B cell (primary cell): ENCODE measurements around the gene MBNL2.

ENCODE experiments used
- CTCF ChIP-seq: fragments of 200-600 bp; IDR thresholded peaks from one replicate; pipeline ENCODE4 v1.8.0; 2022; ENCODE audit warnings: antibody characterized with exemption, mild to moderate bottlenecking
- EZH2 ChIP-seq: IDR thresholded peaks from 2 replicates; pipeline ENCODE4 v1.6.1; 2012; ENCODE audit warnings: borderline replicate concordance, low read depth, mild to moderate bottlenecking, moderate library complexity, low read length; ENCODE audit not compliant: insufficient read depth, poor library complexity, severe bottlenecking

- no peak for TF ChIP-seq CTCF
- no peak for TF ChIP-seq EZH2
Observed at GRCh38 chr13:97279913-97280312, 57.8 kb downstream of the MBNL2 start.
